ENCODE data around the gene CDC7.
"Not testable (repeated sequence)": the region's sequence is repeated elsewhere in the genome, so short reads cannot be mapped to it uniquely, and the experiment has no call there.

Gene CDC7

GRCh38 chr1:91500756-91501522, at the start of gene CDC7:
TSS of gene CDC7 (plus strand) at chr1:91500851. CDS start at chr1:91501717, 866 bp downstream.
- H3K9me3 Mint-ChIP-seq (ENCODE audit: low read depth): no peaks in the 10 kb centered on the region
- no peaks in the 10 kb centered on the region for H3K27me3 Mint-ChIP-seq
- no peak within 1 kb of the TSS for H3K4me3 Mint-ChIP-seq
- H3K4me1 Mint-ChIP-seq (ENCODE audit: low read depth): peaks cover 16% of the 10 kb centered on the region
- H3K36me3 Mint-ChIP-seq: no peaks in the 10 kb centered on the region
- no peak within 1 kb of the TSS for H3K27ac Mint-ChIP-seq

GRCh38 chr1:91454136-91454535, 46.5 kb upstream of the CDC7 start:
- H3K4me1 Mint-ChIP-seq (ENCODE audit: low read depth): no peaks in the 10 kb centered on the region
- no peak overlapping the region for H3K27ac Mint-ChIP-seq
- H3K4me3 Mint-ChIP-seq: no peak overlapping the region
- H3K36me3 Mint-ChIP-seq: no peaks in the 10 kb centered on the region
- no peaks in the 10 kb centered on the region for H3K27me3 Mint-ChIP-seq
- no peaks in the 10 kb centered on the region for H3K9me3 Mint-ChIP-seq (ENCODE audit: low read depth)

- H3K4me3 Mint-ChIP-seq: no peak overlapping the region
- no peaks in the 10 kb centered on the region for H3K27me3 Mint-ChIP-seq
- no peaks in the 10 kb centered on the region for H3K4me1 Mint-ChIP-seq (ENCODE audit: low read depth)
- H3K36me3 Mint-ChIP-seq: no peaks in the 10 kb centered on the region
- no peak overlapping the region for H3K27ac Mint-ChIP-seq
- H3K9me3 Mint-ChIP-seq (ENCODE audit: low read depth): no peaks in the 10 kb centered on the region
Observed at GRCh38 chr1:91455334-91455733, 45.3 kb upstream of the CDC7 start.

GRCh38 chr1:91455896-91456295, 44.8 kb upstream of the CDC7 start:
- Mint-ChIP-seq H3K4me3 (no peak overlapping the region), H3K9me3 (ENCODE audit: low read depth) (no peaks in the 10 kb centered on the region), H3K27me3 (no peaks in the 10 kb centered on the region), H3K4me1 (ENCODE audit: low read depth) (no peaks in the 10 kb centered on the region), H3K36me3 (no peaks in the 10 kb centered on the region), H3K27ac (no peak overlapping the region)

- not testable (repeated sequence) for H3K4me3 Mint-ChIP-seq; H3K4me1 Mint-ChIP-seq (ENCODE audit: low read depth); H3K27me3 Mint-ChIP-seq; H3K27ac Mint-ChIP-seq
- peaks cover 16% of the 10 kb centered on the region for H3K36me3 Mint-ChIP-seq
- H3K9me3 Mint-ChIP-seq (ENCODE audit: low read depth): peaks cover 10% of the 10 kb centered on the region
Observed at GRCh38 chr1:91465350-91465749, 35.3 kb upstream of the CDC7 start.

- Mint-ChIP-seq H3K9me3 (ENCODE audit: low read depth) (no peaks in the 10 kb centered on the region), H3K36me3 (no peaks in the 10 kb centered on the region), H3K4me1 (ENCODE audit: low read depth) (no peaks in the 10 kb centered on the region), H3K27ac (no peak overlapping the region), H3K27me3 (no peaks in the 10 kb centered on the region), H3K4me3 (no peak overlapping the region)
Observed at GRCh38 chr1:91476533-91477217, 24.0 kb upstream of the CDC7 start.

- Mint-ChIP-seq H3K9me3 (ENCODE audit: low read depth) (peaks cover 14% of the 10 kb centered on the region), H3K27me3 (peaks cover 5% of the 10 kb centered on the region), H3K4me3 (no peak overlapping the region), H3K36me3 (peaks cover 3% of the 10 kb centered on the region), H3K27ac (no peak overlapping the region), H3K4me1 (ENCODE audit: low read depth) (peaks cover 5% of the 10 kb centered on the region)
Observed at GRCh38 chr1:91487469-91487868, 13.2 kb upstream of the CDC7 start.

GRCh38 chr1:91490501-91490900, 10.2 kb upstream of the CDC7 start:
- Mint-ChIP-seq H3K27me3 (no peaks in the 10 kb centered on the region), H3K4me1 (ENCODE audit: low read depth) (peaks cover 5% of the 10 kb centered on the region), H3K27ac (no peak overlapping the region), H3K36me3 (no peaks in the 10 kb centered on the region), H3K4me3 (no peak overlapping the region), H3K9me3 (ENCODE audit: low read depth) (no peaks in the 10 kb centered on the region)

GRCh38 chr1:91498035-91498434, 2.6 kb upstream of the CDC7 start:
- Mint-ChIP-seq H3K4me3 (no peak overlapping the region), H3K4me1 (ENCODE audit: low read depth) (peaks cover 14% of the 10 kb centered on the region), H3K9me3 (ENCODE audit: low read depth) (no peaks in the 10 kb centered on the region), H3K27ac (no peak overlapping the region), H3K36me3 (no peaks in the 10 kb centered on the region), H3K27me3 (no peaks in the 10 kb centered on the region)

- Mint-ChIP-seq H3K4me1 (ENCODE audit: low read depth) (peaks cover 14% of the 10 kb centered on the region), H3K9me3 (ENCODE audit: low read depth) (no peaks in the 10 kb centered on the region)
Observed at GRCh38 chr1:91498498-91499245, 2.0 kb upstream of the CDC7 start.

GRCh38 chr1:91499346-91499745, 1.3 kb upstream of the CDC7 start:
- H3K27me3 Mint-ChIP-seq: no peaks in the 10 kb centered on the region
- H3K4me1 Mint-ChIP-seq (ENCODE audit: low read depth): peaks cover 14% of the 10 kb centered on the region
- no peak overlapping the region for H3K4me3 Mint-ChIP-seq
- H3K9me3 Mint-ChIP-seq (ENCODE audit: low read depth): no peaks in the 10 kb centered on the region
- no peak overlapping the region for H3K27ac Mint-ChIP-seq
- H3K36me3 Mint-ChIP-seq: no peaks in the 10 kb centered on the region

More at GRCh38 chr1:91498498-91499245, 2.0 kb upstream of the CDC7 start:
- Mint-ChIP-seq H3K4me3 (no peak overlapping the region), H3K36me3 (no peaks in the 10 kb centered on the region), H3K27me3 (no peaks in the 10 kb centered on the region), H3K27ac (no peak overlapping the region)

- no peaks in the 10 kb centered on the region for H3K27me3 Mint-ChIP-seq
- no peaks in the 10 kb centered on the region for H3K36me3 Mint-ChIP-seq
- H3K4me3 Mint-ChIP-seq: no peak overlapping the region
- H3K4me1 Mint-ChIP-seq (ENCODE audit: low read depth): peaks cover 16% of the 10 kb centered on the region
- H3K9me3 Mint-ChIP-seq (ENCODE audit: low read depth): no peaks in the 10 kb centered on the region
- H3K27ac Mint-ChIP-seq: no peak overlapping the region
Observed at GRCh38 chr1:91499904-91500755, 521 bp upstream of the CDC7 start.

GRCh38 chr1:91501523-91501851, 836 bp downstream of the CDC7 start:
- H3K9me3 Mint-ChIP-seq (ENCODE audit: low read depth): no peaks in the 10 kb centered on the region
- H3K4me1 Mint-ChIP-seq (ENCODE audit: low read depth): peaks cover 16% of the 10 kb centered on the region
- H3K27me3 Mint-ChIP-seq: no peaks in the 10 kb centered on the region
- H3K27ac Mint-ChIP-seq: no peak overlapping the region
- no peak overlapping the region for H3K4me3 Mint-ChIP-seq
- no peaks in the 10 kb centered on the region for H3K36me3 Mint-ChIP-seq

GRCh38 chr1:91501971-91502671, 1.5 kb downstream of the CDC7 start:
- no peaks in the 10 kb centered on the region for H3K36me3 Mint-ChIP-seq
- peaks cover 16% of the 10 kb centered on the region for H3K4me1 Mint-ChIP-seq (ENCODE audit: low read depth)
- H3K27me3 Mint-ChIP-seq: no peaks in the 10 kb centered on the region
- H3K27ac Mint-ChIP-seq: peak overlapping the region; percentile 25
- H3K4me3 Mint-ChIP-seq: no peak overlapping the region
- no peaks in the 10 kb centered on the region for H3K9me3 Mint-ChIP-seq (ENCODE audit: low read depth)

Measured in activated naive CD8-positive, alpha-beta T cell (primary cell).